Suppressor macrophage treated with lipopolysaccharide for 1 hour (primary cell): ENCODE results near the gene NOTCH2.
A peak's percentile ranks its signal among the peaks of the same experiment; 100 is the strongest.
"Not testable (repeated sequence)": the region's sequence is repeated elsewhere in the genome, so short reads cannot be mapped to it uniquely, and the experiment has no call there.

ENCODE experiments used
- DNase-seq, 3 donors: peaks; one replicate each; pipeline ENCODE4 v3.0.0-alpha.2; 2020 to 2022

NOTCH2 gene

DNA sequence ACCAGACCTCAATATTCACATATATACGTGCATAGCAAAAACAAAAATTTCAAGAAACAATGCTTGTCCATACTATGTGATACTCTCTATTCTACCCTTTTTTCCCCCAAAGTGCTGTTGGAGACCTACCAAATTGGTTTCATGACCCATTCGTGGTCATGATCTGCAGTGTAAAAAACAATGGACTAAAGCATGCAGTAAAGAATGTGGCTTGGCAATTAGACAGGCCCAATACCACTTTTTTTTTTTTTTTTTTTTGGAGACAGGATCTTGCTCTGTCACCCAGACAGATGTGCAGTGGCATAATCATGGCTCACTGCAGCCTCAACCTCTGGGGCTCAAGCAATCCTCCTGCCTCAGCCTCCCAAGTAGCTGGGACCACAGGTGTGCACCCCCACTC lies 21.3 kb downstream of the NOTCH2 start:
- not testable (repeated sequence) for DNase-seq

DNA sequence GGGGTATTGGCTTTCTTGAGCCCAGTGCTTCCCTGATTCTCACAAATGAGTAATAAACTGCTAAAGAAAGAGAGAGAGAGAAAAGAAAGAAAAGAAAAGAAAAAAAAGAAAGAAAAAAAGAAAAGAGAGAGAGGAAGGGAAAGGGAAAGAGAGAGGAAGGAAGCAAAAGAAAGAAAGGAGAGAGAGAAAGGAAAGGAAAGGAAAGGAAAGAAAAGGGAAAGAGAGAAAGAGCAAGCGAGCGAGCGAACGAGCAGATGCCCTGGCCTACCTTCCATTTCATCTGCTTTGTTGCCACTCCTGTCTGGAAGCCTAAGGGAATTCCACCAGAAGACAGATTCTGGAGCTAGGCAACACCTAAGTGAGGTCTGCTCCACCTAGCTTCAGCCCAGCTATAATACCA lies 27.7 kb downstream of the NOTCH2 start:
- not testable (repeated sequence) for DNase-seq

DNA sequence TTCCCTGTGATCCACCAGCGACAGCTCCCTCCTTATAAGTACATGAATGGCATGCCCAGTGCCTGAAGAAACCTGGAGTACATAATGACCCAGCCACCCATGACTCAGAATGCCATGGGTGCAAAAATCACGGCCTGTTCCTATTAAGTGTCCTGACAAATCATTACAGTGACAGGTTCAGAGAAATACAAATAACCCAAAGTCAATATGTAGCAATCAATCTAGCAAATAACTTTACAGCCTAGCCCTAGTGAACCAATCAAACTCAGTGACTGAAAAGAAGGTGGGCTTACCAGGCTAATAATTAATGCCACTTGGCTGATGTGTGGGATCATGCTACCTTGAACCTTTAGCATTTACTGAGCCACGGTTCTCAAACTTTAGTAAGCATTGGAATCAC lies 37.2 kb downstream of the NOTCH2 start:
- not testable (repeated sequence) for DNase-seq

DNA sequence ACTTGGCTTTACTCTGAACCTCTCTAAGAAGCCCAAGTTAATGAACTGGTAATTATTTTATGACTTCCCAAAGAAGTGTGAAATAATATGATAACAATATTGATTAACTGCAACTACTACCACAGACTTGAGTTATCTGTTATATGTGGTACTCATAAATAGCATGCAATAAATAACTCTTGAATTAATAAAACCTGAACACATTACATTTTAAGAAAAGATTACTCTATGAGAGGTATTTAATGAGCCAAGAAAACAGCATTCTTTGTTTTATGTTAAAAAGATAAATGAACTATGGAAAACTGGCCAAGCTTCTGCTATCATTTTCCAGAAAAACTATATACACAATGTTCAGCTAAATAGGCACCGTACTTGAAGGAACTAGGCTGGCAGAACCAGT lies 45.7 kb downstream of the NOTCH2 start:
- DNase-seq = not testable (repeated sequence)

DNA sequence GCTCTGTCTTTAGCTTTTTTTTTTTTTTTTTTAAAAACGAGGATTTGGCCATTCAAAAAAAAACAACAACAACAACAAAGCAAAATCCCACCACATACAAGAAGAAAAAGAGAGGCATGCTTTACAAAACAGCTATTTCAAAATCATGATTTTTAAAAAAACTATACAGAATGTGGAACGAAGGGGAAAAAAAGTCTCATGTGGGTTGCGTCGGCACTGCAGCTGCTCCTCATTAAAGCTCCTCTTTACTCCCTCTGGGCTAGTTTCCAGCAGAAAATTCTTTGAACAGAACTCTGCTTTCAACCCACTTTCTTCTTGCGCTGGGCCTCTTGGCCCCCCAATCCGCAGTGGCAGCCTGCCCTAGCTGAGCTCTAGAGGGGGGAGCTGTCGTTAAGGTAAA lies 54.5 kb downstream of the NOTCH2 start:
- DNase-seq = not testable (repeated sequence)

DNA sequence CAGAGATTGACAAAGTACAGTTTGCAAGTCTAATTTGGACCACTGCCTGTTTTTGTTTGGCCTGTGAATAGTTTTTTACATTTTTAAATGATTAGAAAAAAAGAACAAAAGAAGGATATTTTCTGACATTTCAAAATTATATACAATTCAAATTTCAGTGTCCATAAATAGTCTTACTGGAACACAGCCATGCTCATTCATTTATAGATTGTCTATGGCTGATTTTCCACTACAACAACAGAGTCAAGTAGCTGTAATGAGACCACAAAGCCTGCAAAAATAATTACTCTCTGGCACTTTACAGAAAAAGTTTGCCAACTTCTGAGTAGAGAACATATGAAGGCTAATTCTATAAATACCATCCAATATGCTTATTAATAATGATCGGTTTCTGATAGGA lies 61.1 kb downstream of the NOTCH2 start:
- not testable (repeated sequence) for DNase-seq

DNA sequence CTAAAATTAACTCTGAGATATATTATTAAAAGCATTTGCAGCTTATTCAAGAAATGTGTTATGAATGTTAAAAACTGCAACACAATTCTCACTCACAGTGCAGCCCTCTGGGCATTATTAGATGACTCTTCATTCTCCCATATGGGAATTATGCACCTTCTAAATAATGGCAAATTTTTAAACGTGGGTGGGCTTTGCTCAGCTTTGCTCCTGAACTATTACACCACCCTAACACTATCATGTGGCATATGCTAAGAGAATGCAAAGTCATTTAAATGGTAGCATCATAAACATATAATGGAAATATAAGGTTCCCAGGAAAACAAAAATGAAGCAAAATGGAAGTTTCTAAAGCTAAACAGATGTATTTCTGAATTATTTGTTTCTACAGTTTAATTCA lies 61.6 kb downstream of the NOTCH2 start:
- DNase-seq = not testable (repeated sequence)

DNA sequence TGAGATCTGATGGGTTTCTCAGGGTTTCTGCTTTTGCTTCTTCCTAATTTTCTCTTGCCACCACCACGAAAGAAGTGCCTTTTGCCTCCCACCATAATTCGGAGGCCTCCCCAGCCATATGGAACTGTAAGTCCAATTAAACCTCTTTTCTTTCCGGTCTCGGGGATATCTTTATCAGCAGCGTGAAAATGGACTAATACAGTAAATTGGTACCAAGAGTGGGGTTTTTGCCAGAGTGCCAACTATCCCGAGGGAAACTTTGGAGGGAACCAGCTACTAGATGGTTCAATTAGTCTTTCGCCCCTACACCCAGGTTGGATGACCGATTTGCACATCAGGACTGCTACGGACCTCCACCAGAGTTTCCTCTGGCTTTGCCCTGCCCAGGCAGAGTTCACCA lies 68.4 kb downstream of the NOTCH2 start:
- DNase-seq = not testable (repeated sequence)

DNA sequence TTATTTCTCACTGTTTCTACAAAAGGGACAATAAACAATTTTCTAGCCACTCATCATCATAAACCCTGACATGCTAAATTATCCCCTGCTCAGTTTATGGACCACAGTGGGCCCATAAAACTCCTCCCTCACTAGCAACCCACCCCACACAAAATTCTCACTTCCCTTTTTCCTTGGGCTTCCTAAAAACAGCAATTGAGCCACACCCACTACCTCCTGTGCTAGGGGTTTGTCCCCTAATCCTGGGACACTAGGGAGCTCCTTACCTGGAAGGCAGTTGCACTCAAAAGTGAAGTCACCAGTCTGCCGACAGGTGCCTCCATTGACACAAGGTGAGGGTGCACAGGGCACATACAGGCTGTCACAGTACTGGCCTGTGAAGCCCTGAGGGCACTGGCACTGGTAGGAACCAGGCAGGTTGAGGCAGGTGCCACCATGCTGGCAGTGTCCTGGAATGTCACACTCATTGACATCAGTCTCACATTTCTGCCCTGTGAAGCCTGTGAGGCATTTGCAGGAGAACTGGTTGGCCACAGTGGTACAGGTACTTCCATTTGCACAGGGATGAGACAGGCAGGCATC lies 72.6 kb downstream of the NOTCH2 start:
- DNase-seq = peak in 2 of 3 donors; percentile 23 to 24

DNA sequence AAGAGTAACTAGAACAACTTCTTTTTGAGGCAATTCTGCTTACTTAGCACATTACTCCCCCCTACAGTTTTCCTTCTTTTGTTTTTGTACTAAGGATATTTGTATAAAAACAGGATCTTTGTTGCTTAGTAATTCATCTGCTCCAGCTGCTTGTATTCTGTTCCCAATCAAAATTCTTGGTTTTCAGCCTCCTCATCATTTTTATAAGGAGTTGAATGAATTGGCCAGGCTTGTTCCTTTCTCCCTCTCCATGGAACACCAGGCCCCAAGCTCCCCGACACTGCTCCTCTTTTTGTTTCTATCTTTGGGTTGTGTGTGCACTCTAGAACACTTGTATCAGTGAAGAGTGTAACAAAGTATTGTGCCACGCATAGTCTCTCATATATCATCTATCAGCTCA lies 73.5 kb downstream of the NOTCH2 start:
- DNase-seq = not testable (repeated sequence)

DNA sequence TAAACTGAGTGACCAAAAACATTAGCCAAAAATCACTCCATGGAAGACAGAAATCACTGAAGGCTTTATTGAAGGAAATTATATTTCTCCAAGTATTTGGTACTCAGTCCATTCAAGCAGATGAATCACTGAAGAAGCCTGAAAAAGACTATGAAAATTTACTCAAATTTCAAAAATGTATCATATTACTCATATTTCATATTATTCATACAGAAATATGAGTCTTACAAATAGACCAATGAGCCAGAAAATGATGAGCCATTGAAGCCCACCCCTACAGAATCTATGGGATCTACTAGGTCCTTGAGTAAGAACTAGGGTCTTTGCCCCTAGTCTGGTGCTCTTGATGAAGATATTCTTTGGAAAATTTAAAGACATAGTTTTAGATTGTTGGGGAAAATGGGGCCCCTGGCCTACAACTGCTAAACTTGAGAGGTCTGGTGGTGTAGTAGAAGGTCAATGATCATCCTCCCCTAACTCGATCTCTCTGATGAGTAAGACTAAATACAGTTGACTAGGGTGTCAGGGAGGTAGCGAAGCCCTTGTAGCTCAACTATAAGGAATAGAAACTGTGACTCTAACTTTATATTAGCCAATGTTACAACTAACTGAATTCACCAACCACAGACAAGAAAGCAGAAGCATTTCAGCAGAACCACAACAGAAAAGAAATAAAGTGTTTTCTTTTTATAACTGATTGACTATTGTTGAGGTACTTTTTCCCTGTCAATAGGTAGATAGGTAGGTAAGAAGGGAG lies 81.0 kb downstream of the NOTCH2 start:
- peak; percentile 67 to 94 (median 87) for DNase-seq

DNA sequence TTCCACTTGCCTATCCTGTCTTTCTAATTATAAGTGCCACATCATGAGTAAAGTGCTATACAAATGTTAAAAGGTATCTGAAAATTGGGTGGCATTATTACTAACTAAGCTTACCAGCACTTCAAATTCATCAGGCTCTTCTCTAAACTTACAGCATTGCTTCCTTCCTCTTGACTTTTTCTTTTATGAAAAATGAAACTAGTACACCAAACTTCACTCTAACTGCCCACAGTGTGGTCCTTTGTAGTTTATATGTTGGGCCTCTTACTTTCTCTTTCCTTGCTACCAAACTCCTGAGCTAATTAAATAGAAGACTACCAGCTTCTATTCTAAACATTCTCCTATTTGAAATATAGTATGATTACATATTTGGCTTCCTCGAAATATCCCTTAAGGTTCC lies 81.8 kb downstream of the NOTCH2 start:
- DNase-seq = peak; percentile 27 to 76 (median 40)

DNA sequence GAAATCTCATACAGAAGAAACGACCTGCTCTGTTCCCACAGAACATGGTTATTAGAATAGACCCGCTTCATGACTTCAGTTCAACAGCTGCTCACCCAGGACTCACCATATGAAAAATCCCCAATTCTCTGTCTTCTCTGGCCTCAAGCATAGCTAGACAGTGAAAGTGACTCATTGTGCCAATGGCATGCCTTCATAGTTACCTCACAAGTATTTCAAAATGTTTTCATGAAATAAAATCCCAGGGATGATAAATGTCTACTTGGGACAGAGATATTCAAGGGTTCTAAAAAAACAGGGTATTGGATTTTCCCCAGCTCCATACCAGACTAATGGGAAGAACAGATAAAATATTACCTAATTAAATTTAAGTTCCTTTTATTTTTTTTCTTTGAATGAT lies 82.3 kb downstream of the NOTCH2 start:
- peak; percentile 85 to 98 (median 94) for DNase-seq

DNA sequence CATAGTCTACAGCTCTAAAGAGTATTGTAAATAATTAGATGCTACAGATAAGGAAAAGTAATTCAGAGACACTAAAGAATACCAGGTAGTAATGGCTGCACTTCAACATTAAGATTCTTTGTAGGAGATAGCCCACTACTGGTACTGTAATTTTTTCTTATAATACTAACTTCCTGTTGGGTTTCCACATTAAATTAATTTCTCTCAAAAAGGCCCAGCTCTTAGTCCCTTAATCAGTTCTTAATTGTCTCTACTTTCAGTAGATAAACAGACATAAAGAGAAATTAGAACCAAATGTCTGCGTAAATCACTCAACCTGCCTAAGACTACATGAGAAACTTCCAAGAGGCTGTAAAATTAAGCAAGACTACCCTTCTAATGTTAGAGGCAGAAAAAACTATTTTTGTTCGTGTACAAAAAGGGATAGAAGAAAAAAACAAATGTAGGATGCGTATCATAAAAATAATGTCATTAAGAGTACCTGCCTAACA lies 83.4 kb downstream of the NOTCH2 start:
- DNase-seq = peak in 1 of 3 donors; percentile 17

DNA sequence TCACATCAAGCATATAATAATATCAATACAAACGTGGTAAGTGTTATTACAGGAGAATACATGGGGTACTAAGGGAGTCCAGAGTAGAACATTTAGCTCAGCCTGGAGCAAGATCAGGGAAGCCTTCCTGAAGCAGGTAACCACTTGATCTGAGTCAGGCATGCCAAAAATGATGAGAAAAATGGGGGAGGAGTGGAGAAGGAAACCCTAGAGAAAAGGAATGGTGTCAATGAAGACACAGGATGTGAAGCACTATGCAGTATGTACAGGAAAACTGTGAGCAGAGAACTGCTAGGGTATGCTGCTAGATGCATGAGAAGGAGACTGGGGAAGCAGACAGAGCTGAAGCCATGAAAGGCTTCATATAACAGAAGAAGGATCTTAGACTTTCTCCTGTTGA lies 84.7 kb downstream of the NOTCH2 start:
- peak in 1 of 3 donors; percentile 10 for DNase-seq

DNA sequence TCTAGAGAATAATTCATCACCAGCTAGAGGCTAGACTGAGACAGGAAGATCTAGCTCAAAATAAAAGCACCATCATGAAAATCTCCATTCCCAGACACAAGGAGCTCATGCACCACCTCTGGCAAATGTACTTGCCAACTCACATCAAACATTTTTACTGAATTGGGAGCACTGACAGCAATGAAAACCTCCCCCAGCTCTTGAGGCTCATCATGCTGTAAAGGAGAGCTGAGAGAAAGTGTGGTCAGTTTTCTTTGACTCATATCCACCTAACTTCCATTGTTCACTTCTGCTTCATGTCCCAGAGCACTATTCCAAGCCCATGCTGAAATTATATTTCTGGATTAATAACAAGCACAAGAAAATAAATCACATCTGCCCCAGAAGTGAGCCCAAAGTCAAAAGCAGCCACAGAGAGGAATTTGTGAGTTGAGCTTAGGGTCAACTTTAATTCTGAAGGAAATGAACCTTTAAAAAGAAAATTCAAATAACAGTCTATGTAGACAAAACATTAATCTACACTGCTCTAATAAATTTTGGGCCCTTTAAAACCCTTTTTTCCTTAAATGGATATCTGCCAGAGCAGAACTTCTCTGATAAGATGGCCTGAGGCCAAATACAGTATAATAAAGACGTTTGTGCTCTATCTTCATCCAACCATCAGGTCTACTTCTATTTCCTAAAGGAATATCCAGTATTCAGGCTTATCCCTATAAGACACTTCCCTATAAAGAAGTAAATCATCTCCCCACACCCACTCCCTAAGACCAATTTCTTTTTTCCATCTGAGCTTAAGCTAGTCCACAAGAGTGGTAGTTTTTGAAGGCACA lies 87.3 kb downstream of the NOTCH2 start:
- peak; percentile 18 to 41 (median 35) for DNase-seq

DNA sequence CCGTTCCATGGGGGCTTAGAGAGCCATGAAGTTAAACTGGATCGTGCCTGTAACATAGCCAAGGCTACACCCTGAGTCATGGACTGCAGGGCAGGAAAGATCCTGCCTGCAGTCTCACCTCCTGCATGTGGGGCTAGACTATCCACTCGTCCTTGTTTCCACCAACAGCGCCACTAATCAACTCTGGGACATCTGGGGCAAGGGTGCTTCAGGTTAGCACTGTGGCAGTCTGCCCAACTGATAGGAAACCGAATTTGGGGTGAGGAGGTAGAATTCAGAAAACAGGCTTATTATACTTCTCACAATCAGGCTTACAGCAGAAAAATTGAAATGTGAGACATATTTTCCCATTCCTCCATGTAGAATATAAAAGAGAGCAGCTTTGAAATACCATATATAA lies 88.0 kb downstream of the NOTCH2 start:
- no peak for DNase-seq

DNA sequence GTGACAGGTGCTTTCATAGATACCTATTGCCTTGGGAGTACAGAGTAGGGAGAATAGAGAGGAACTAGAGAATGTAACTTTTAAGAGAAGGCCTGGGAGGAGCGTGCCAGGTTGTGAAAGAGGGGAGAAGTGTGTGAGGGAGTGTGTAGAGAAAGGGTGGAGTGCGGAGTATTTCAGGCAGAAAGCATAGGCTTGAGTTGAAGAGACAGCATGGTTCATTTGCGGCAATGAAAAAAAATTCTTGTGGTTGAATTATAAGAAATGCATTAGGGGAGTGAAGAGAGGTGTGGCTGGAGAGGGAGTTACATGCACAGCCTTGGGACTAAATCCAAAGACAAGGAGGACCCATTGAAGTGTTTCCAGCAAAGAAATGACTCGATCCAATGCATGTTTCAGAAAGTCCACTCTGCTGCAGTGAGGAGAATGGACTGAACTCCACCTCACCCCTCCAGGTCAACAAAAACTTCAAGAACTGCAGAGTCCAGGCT lies 91.4 kb downstream of the NOTCH2 start:
- no peak for DNase-seq

DNA sequence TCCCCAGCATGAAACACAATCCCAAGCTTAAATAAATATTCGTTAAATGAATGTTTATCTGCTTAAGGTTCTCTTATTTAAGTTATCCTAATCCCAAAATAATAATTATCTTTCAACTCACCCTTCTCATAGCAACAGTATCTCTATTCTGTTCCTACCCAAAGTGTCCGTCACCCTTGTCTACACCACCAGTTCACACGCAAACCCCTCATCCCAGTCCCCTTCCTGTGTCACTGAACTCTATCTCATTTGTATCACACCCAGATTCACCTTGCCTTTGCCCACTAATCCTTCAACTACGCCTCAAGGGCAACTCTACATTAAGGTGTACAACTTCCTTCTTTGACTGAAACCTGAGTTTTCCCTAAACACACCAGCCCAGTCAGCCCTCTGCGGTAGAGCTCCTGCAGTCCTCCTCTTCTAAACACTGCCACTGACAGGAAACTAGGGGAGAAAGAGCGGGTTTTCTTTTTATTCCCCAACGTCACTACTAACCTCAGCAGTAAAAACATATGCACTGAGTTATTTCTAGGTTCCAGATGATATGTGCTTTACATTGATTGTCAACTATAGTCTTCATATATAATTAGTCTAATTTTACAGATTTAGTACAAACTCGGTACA lies 92.2 kb downstream of the NOTCH2 start:
- DNase-seq = not testable (repeated sequence)

DNA sequence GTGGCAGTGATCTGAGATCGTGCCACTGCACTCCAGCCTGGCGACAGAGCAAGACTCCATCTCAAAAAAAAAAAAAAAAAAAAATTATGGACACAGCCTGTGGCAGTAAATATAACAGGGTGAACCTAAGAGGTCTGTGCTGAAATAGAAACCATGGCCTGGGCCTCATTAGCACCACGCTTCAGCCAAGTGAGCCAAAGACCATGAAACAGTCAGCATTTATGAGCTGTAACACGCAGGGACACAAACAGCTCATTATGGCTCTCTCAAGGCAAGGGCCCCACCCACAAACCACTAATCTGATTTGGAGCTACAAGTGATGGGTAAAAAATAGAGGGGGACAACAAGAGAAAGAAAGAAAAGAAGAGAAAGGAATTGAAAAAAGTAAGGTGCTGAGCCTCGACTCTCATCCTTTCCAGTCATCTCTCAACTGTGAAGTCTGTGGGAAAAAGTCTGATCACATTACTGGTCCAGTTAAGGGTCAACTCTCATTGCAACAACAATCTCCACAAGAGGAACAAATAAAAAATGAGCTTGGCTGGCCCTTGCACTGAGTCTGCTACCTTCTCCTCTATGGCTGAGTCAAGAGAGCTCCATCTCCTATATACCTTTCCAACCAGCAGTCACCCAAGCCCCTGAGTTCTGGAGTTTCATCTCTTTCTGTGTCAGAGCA lies 93.7 kb downstream of the NOTCH2 start:
- DNase-seq = not testable (repeated sequence)

DNA sequence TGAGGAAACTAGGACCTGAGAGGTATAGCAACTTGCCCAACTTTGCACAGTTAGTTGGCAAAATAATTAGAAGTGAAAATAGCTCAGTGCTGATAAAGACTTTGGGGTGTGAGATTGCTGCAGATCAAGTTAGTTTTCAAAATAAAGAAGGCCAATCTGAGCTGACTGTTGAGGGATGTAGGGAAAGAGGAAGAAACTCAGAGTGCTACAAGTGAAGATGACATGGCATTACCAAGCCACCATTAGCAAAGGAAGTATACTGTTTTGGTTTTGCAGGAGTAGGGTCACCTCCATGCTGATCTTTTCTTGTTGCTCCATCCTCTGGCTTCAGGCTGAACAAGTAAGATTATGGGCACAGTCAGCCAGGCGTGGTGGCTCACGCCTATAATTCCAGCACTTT lies 94.5 kb downstream of the NOTCH2 start:
- DNase-seq = no peak

DNA sequence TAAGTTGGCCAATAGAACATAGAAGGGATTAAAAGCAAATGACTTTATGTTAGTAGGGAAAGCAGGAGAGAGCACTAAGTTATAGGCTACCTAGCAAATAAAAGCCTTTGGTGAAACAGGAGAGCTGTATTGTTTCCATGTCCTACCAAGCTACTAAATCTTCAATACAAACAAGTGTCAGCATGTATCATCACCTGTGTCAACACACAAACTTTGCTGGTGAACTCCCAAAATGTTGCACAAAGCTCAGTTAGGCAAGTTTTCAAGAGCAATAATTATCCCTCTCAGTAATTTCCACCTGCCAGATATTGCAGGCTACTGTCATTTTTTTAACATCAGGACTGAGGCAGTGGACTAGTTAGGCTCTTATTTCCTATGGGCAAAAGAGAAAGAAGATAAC lies 95.4 kb downstream of the NOTCH2 start:
- no peak for DNase-seq
